GM10847 (cell line): Measurements from ENCODE around the gene ANKS3.

Experiments used
- POLR2A ChIP-seq: IDR thresholded peaks from 2 replicates; pipeline ENCODE4 v1.6.1; 2011; ENCODE audit not compliant: insufficient read length; ENCODE audit errors: extremely low read depth

The ANKS3 gene

GRCh38 chr16:4713663-4714501 is 20.2 kb downstream of the ANKS3 start:
- TF ChIP-seq POLR2A = no peak

DNA sequence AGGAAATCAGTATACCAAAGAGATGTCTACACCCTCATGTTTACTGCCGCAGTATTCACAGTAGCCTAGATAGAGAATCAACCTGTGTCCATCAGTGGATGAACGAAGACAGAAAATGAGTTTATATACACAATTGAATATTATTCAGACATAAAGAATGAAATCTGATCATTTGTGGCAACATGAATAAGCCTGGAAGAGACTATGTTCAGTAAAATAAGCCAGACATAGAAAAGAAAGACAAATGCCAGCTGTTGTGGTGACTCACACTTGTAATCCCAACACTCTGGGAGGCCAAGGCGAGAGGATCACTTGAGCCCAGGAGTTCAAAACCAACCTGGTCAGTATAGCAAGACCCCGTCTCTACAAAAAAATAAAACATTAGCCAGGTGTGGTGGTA is 24.6 kb downstream of the ANKS3 start:
- TF ChIP-seq POLR2A = no peak

- no peak for TF ChIP-seq POLR2A
Measured at GRCh38 chr16:4706871-4707270, 27.2 kb downstream of the ANKS3 start.

- no peak for TF ChIP-seq POLR2A
Measured at GRCh38 chr16:4704913-4705312, 29.2 kb downstream of the ANKS3 start.

GRCh38 chr16:4704491-4704890 is 29.6 kb downstream of the ANKS3 start:
- TF ChIP-seq POLR2A = no peak

GRCh38 chr16:4703906-4704305 is 30.2 kb downstream of the ANKS3 start:
- TF ChIP-seq POLR2A = no peak

DNA sequence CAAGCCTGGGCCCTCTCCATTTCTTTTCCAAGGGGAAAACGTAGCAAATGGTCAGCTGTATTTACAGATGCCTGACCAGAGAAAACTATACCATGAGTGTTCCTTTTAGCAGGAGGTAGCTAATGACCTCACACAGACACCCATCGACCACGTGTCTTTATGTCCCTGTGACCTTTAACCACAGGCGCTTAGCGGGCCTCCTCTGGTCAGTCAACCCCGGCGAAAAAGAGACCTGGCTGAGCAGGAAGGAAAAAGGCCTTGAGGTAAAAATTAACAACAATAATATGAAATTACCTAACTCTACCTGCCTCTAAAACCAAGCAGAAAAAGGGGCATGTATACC is 31.6 kb downstream of the ANKS3 start:
- no peak for TF ChIP-seq POLR2A

DNA sequence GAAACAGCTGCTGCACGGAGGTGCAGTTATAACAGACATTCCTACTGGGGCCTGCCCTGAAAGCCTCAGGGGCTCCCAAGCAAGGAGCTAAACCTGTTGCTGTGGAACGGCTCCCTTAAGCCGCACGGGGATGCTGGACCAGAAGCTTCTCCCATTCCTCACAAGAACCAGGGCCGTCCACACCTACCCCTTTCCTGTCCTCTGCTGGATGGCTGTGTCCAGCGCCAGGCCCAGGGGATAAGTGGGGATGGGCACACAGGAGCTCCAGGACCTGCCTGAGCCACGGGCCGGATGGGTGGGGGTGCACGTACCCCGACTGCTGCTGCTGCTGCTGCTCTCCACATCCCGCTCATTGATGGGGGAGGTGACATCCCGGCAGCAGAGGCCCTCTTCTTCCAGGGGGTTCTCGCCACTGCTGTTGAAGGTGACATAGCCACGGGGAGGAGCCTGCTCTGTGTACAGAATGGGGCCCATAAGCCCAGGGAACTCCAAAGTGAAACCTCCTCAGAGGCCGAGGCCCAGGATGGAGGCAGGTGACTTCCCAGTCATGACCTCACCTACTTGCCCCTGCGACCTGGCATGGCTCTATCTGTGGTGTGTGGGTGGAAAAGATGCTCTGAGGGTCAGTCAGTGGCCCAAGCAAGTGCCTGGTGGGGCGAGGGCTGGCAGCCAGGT is 32.1 kb downstream of the ANKS3 start:
- no peak for TF ChIP-seq POLR2A

GRCh38 chr16:4700997-4701743 is 32.9 kb downstream of the ANKS3 start:
- TF ChIP-seq POLR2A = no peak

DNA sequence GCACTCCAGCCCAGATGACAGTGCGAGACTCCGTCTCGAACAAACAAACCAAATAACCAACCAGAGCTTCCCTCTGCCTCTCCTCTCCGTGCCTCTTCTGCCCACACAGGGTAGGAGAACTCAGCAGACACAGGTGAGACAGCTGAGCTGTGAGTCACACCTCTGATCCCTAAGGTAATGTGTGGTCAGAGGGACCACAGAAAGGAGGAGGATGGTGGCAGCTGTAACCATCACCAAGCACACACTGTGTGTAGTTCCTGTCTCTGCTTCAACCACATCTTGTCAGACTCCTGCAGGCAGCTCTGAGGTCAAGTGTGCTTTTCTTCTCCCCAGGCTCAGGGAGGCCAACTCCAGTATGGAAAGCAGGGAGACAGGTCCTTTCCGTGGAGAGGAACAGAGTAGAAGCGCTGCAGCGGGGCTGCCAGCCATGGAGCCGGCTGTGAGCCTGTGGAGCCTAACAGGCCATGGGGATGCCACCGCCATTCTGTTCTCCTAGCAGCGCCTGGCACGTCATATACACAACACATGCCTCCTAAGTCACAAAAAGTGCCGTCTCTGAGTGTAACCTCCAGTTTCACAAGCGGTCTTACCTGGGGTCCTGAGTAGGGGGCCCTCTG is 33.6 kb downstream of the ANKS3 start:
- no peak for TF ChIP-seq POLR2A

GRCh38 chr16:4699046-4699556 is 35.0 kb downstream of the ANKS3 start:
- no peak for TF ChIP-seq POLR2A

DNA sequence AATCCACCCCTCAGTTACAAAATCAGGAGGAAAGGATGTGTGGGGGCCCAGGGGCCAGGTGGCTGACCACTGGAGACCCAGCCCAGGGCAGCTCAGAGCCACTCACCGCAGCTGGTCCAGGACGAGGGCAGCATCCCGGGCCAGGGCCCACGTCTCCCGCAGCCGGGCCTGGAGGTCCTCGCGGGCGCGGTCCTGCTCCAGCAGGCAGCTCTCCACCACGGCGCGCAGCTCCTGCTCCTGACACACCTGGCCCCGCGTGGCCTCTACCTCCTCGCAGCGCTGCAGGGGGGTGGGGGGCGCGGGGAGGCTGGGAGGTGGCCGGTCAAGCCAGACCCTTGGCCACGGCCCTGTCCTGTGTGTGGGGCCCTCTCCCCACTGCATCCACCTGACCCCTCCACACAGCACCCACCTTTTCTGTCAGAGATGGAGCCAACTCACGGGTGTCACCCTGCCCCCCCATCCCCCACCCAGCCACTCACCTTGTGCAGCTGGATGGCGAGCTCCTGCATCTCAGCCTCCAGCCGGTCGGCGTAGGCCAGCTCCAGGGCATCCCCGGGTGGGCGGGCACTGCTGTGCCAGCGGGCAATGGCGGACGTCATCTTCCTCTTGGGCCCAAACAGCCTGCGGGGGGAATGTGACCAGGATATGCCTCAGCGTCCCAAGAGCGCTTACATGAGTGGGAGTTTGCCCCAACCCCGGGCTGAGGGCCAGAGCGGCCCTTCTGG is 35.6 kb downstream of the ANKS3 start:
- no peak for TF ChIP-seq POLR2A

- no peak for TF ChIP-seq POLR2A
Measured at GRCh38 chr16:4697848-4698291, 36.2 kb downstream of the ANKS3 start.
